Measurements from ENCODE around the gene WDFY3. TPM values are rescaled to one million over a fixed set of nuclear protein-coding genes. Genes with fewer than 3 reads are reported as not detected.

Gene WDFY3
- total RNA-seq, 1 donor from 2014 or later = 267 TPM

GRCh38 chr4:84924434-84924833 lies 42.1 kb downstream of the WDFY3 start:
- TF ChIP-seq CTCF (IDR thresholded peaks at IDR 0.05; ENCODE audit: partially characterized antibody, unreplicated experiment) = no peak
- Mint-ChIP-seq H3K27ac (ENCODE audit: unreplicated experiment) (peak overlapping the region; percentile 74), H3K9me3 (ENCODE audit: unreplicated experiment) (peaks cover 4% of the 10 kb centered on the region), H3K4me3 (ENCODE audit: unreplicated experiment) (peak overlapping the region; percentile 1), H3K36me3 (ENCODE audit: unreplicated experiment) (no peaks in the 10 kb centered on the region), H3K27me3 (ENCODE audit: unreplicated experiment) (peaks cover 9% of the 10 kb centered on the region), H3K4me1 (ENCODE audit: low read depth, unreplicated experiment) (peaks cover 49% of the 10 kb centered on the region)
- DNase-seq = no peak

- no peak for DNase-seq
Measured at GRCh38 chr4:84920617-84921016, 45.9 kb downstream of the WDFY3 start.

GRCh38 chr4:84917869-84918600 lies 48.5 kb downstream of the WDFY3 start:
- Mint-ChIP-seq H3K27me3 (ENCODE audit: unreplicated experiment) (peaks cover 2% of the 10 kb centered on the region), H3K9me3 (ENCODE audit: unreplicated experiment) (peaks cover 2% of the 10 kb centered on the region), H3K27ac (ENCODE audit: unreplicated experiment) (no peak overlapping the region), H3K4me3 (ENCODE audit: unreplicated experiment) (no peak overlapping the region), H3K36me3 (ENCODE audit: unreplicated experiment) (peaks cover 7% of the 10 kb centered on the region), H3K4me1 (ENCODE audit: low read depth, unreplicated experiment) (peaks cover 23% of the 10 kb centered on the region)
- DNase-seq = no peak
- TF ChIP-seq CTCF (IDR thresholded peaks at IDR 0.05; ENCODE audit: partially characterized antibody, unreplicated experiment) = no peak

More at GRCh38 chr4:84920617-84921016, 45.9 kb downstream of the WDFY3 start:
- no peak for TF ChIP-seq CTCF (IDR thresholded peaks at IDR 0.05; ENCODE audit: partially characterized antibody, unreplicated experiment)
- Mint-ChIP-seq H3K36me3 (ENCODE audit: unreplicated experiment) (no peaks in the 10 kb centered on the region), H3K27me3 (ENCODE audit: unreplicated experiment) (peaks cover 4% of the 10 kb centered on the region), H3K9me3 (ENCODE audit: unreplicated experiment) (peaks cover 2% of the 10 kb centered on the region), H3K4me1 (ENCODE audit: low read depth, unreplicated experiment) (peaks cover 39% of the 10 kb centered on the region), H3K27ac (ENCODE audit: unreplicated experiment) (peak overlapping the region; percentile 52), H3K4me3 (ENCODE audit: unreplicated experiment) (no peak overlapping the region)

- H3K4me1 Mint-ChIP-seq (ENCODE audit: low read depth, unreplicated experiment) = peaks cover 17% of the 10 kb centered on the region
- no peak overlapping the region for H3K27ac Mint-ChIP-seq (ENCODE audit: unreplicated experiment)
- H3K9me3 Mint-ChIP-seq (ENCODE audit: unreplicated experiment) = peaks cover 2% of the 10 kb centered on the region
- peaks cover 2% of the 10 kb centered on the region for H3K27me3 Mint-ChIP-seq (ENCODE audit: unreplicated experiment)
- peaks cover 7% of the 10 kb centered on the region for H3K36me3 Mint-ChIP-seq (ENCODE audit: unreplicated experiment)
- no peak overlapping the region for H3K4me3 Mint-ChIP-seq (ENCODE audit: unreplicated experiment)
- TF ChIP-seq CTCF (IDR thresholded peaks at IDR 0.05; ENCODE audit: partially characterized antibody, unreplicated experiment) = no peak
- no peak for DNase-seq
Measured at GRCh38 chr4:84917086-84917821, 49.2 kb downstream of the WDFY3 start.

- Mint-ChIP-seq H3K4me3 (ENCODE audit: unreplicated experiment) (no peak overlapping the region), H3K27me3 (ENCODE audit: unreplicated experiment) (peaks cover 2% of the 10 kb centered on the region), H3K27ac (ENCODE audit: unreplicated experiment) (no peak overlapping the region), H3K9me3 (ENCODE audit: unreplicated experiment) (peaks cover 2% of the 10 kb centered on the region), H3K36me3 (ENCODE audit: unreplicated experiment) (peaks cover 7% of the 10 kb centered on the region), H3K4me1 (ENCODE audit: low read depth, unreplicated experiment) (peaks cover 16% of the 10 kb centered on the region)
- no peak for TF ChIP-seq CTCF (IDR thresholded peaks at IDR 0.05; ENCODE audit: partially characterized antibody, unreplicated experiment)
- no peak for DNase-seq
Measured at GRCh38 chr4:84916227-84916626, 50.3 kb downstream of the WDFY3 start.

Data from glutamatergic neuron (in vitro differentiated cells).